ENCODE measurements around the gene RBM14.
"Not testable (repeated sequence)": the region's sequence is repeated elsewhere in the genome, so short reads cannot be mapped to it uniquely, and the experiment has no call there.

Gene RBM14

GRCh38 chr11:66586136-66586535 is 30.3 kb upstream of the RBM14 start:
- H4K20me1 ChIP-seq (ENCODE audit: low read depth, low read length), result no peaks in the 10 kb centered on the region
- H3K4me2 ChIP-seq (ENCODE audit: low read depth, low read length, poor library complexity, severe bottlenecking), result no peak overlapping the region
- no peaks in the 10 kb centered on the region for H3K27me3 ChIP-seq (ENCODE audit: low read length)
- H3K79me2 ChIP-seq (ENCODE audit: insufficient read depth, low read length), result no peaks in the 10 kb centered on the region
- H3K27ac ChIP-seq (ENCODE audit: low read depth, low read length), result no peak overlapping the region
- no peak overlapping the region for H2AFZ ChIP-seq (ENCODE audit: low read depth, low read length, severe bottlenecking)
- H3K4me3 ChIP-seq (ENCODE audit: insufficient read depth, low read length, poor library complexity, severe bottlenecking), result no peak overlapping the region
- no peak overlapping the region for H3K9ac ChIP-seq (ENCODE audit: low read length)
- no peaks in the 10 kb centered on the region for H3K36me3 ChIP-seq (ENCODE audit: low read length)
- peaks cover 5% of the 10 kb centered on the region; the same call in 1 of the 2 replicates for H3K9me3 ChIP-seq (ENCODE audit: insufficient read depth, low read length)
- no peaks in the 10 kb centered on the region for H3F3A ChIP-seq (ENCODE audit: insufficient read depth)
- H3K9me2 ChIP-seq (replicated peaks; ENCODE audit: insufficient read depth, low read length), result no peaks in the 10 kb centered on the region
- TF ChIP-seq EZH2phosphoT487 (conservative IDR thresholded peaks at IDR 0.05; ENCODE audit: low read length) (no peak), CTCF (IDR thresholded peaks at IDR 0.05; ENCODE audit: insufficient read depth, low read length, poor library complexity, severe bottlenecking) (no peak)

DNA sequence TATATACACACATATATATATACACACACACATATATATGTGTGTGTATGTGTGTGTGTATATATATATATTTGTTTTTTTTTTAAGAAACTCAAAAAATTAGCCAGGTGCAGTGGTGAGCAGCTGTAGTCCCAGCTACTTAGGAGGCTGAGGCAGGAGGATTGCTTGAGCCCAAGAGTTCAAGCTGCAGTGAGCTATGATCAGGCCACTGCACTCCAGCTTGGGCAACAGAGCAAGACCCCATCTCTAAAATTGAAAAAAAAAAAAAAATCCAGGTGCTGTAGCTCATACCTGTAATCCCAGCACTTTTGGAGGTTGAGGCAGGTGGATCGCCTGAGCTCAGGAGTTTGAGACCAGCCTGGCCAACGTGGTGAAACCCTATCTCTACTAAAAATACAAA is 27.1 kb upstream of the RBM14 start:
- H3F3A ChIP-seq (ENCODE audit: insufficient read depth); H3K27ac ChIP-seq (ENCODE audit: low read depth, low read length); H3K9ac ChIP-seq (ENCODE audit: low read length); H3K36me3 ChIP-seq (ENCODE audit: low read length); H2AFZ ChIP-seq (ENCODE audit: low read depth, low read length, severe bottlenecking); H3K4me2 ChIP-seq (ENCODE audit: low read depth, low read length, poor library complexity, severe bottlenecking); H3K79me2 ChIP-seq (ENCODE audit: insufficient read depth, low read length); H3K27me3 ChIP-seq (ENCODE audit: low read length); H4K20me1 ChIP-seq (ENCODE audit: low read depth, low read length); H3K9me3 ChIP-seq (ENCODE audit: insufficient read depth, low read length); H3K9me2 ChIP-seq (replicated peaks; ENCODE audit: insufficient read depth, low read length); H3K4me3 ChIP-seq (ENCODE audit: insufficient read depth, low read length, poor library complexity, severe bottlenecking): not testable (repeated sequence)

DNA sequence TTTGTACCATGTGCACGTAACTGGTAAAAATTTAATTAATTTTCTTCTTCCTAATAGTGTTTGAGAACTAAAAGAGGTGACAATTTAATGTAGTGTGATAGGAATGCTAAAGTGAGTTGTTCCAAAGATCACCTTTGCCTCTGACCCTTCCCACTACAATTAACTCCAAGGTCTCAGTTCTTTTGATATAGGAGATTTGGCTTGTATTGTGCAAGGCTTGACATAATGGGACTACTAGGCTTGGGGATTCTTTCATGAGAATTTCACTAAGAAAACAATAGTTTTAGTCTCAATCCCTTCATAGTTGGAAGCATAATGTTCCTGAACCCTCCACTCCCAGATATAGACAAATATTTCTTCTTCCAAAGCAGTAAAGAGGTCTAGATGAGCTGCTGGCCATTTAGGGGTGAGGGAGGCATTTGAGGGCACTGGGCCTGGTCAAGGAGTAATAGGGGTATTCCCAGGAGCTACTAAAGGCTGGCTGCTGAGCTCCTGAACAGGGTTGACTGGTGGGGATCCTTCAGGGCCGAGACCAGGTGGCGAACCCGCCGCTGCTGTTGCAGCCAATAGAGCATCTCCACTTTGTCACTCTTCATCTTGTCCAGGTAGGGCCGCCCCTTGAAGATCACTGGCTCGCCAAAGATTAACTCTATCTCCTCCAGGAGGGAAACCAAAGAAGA is 26.3 kb upstream of the RBM14 start:
- H4K20me1 ChIP-seq (ENCODE audit: low read depth, low read length), result no peaks in the 10 kb centered on the region
- no peaks in the 10 kb centered on the region for H3K36me3 ChIP-seq (ENCODE audit: low read length)
- no peak overlapping the region for H2AFZ ChIP-seq (ENCODE audit: low read depth, low read length, severe bottlenecking)
- H3K9ac ChIP-seq (ENCODE audit: low read length), result no peak overlapping the region
- H3K27me3 ChIP-seq (ENCODE audit: low read length), result no peaks in the 10 kb centered on the region
- no peaks in the 10 kb centered on the region for H3F3A ChIP-seq (ENCODE audit: insufficient read depth)
- no peak overlapping the region for H3K4me2 ChIP-seq (ENCODE audit: low read depth, low read length, poor library complexity, severe bottlenecking)
- H3K9me3 ChIP-seq (ENCODE audit: insufficient read depth, low read length), result no peaks in the 10 kb centered on the region
- no peak overlapping the region for H3K27ac ChIP-seq (ENCODE audit: low read depth, low read length)
- TF ChIP-seq EZH2phosphoT487 (conservative IDR thresholded peaks at IDR 0.05; ENCODE audit: low read length) (no peak), CTCF (IDR thresholded peaks at IDR 0.05; ENCODE audit: insufficient read depth, low read length, poor library complexity, severe bottlenecking) (no peak)
- H3K79me2 ChIP-seq (ENCODE audit: insufficient read depth, low read length), result no peaks in the 10 kb centered on the region
- no peak overlapping the region for H3K4me3 ChIP-seq (ENCODE audit: insufficient read depth, low read length, poor library complexity, severe bottlenecking)
- no peaks in the 10 kb centered on the region for H3K9me2 ChIP-seq (replicated peaks; ENCODE audit: insufficient read depth, low read length)

DNA sequence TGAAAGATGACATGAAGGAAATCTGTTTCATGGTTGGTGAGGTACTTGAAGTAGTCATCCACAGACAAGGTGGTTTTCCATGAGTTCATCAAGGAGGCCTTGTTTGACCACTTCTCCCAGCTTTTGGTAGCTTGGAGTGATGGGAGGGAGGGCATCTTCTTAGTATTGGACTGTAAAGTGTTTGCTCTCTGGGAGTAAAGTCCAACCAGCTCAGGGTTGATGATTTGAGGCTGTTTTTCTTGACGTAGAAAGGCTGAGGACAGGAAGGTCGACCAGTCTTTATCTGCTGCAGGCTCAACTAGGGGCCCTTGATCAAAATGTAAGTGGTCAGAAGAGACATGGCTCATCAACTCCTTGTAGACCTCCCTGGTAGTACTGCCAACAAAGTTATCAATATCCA is 25.3 kb upstream of the RBM14 start:
- Histone ChIP-seq H3K9me2 (replicated peaks; ENCODE audit: insufficient read depth, low read length) (no peaks in the 10 kb centered on the region), H4K20me1 (ENCODE audit: low read depth, low read length) (no peaks in the 10 kb centered on the region), H3K9ac (ENCODE audit: low read length) (no peak overlapping the region), H3K27me3 (ENCODE audit: low read length) (no peaks in the 10 kb centered on the region), H3K79me2 (ENCODE audit: insufficient read depth, low read length) (no peaks in the 10 kb centered on the region), H2AFZ (ENCODE audit: low read depth, low read length, severe bottlenecking) (no peak overlapping the region), H3K4me3 (ENCODE audit: insufficient read depth, low read length, poor library complexity, severe bottlenecking) (no peak overlapping the region), H3K4me2 (ENCODE audit: low read depth, low read length, poor library complexity, severe bottlenecking) (no peak overlapping the region), H3F3A (ENCODE audit: insufficient read depth) (no peaks in the 10 kb centered on the region), H3K36me3 (ENCODE audit: low read length) (no peaks in the 10 kb centered on the region), H3K27ac (ENCODE audit: low read depth, low read length) (no peak overlapping the region), H3K9me3 (ENCODE audit: insufficient read depth, low read length) (no peaks in the 10 kb centered on the region)
- TF ChIP-seq EZH2phosphoT487 (conservative IDR thresholded peaks at IDR 0.05; ENCODE audit: low read length) (no peak), CTCF (IDR thresholded peaks at IDR 0.05; ENCODE audit: insufficient read depth, low read length, poor library complexity, severe bottlenecking) (no peak)

Data from SU-DHL-6 (cell line).